A549 (cell line): ENCODE measurements around the gene GPSM3. TPM values are rescaled to one million over a fixed set of nuclear protein-coding genes. Genes with fewer than 3 reads are reported as not detected.

Source experiments
- ATAC-seq, 2 experiments: fragments of 200-7000 bp in 1 of 2; fragments of >200 bp in 1 of 2; cut with Nextera tagmentation in 1 of 2; cut with Tn5 transposase in 1 of 2; 3 replicates each; pipeline versions ENCODE4 v1.8.0 to v1.9.1; 2018 to 2020; ENCODE audit warnings: mild to moderate bottlenecking in 1 of 2, moderate library complexity in 1 of 2
- CTCF ChIA-PET: fragments of 300-600 bp; sonication (Branson Sonifier 250); formaldehyde crosslinking; extraction: SDS; loops from one replicate; lab custom pipeline; 2021; ENCODE audit warnings: antibody characterized with exemption, inconsistent platforms; lab: Yijun Ruan, JAX
- POLR2A ChIA-PET: fragments of 350-600 bp; formaldehyde crosslinking; extraction: SDS; loops from one replicate; lab custom pipeline; 2021; ENCODE audit warnings: antibody characterized with exemption, inconsistent platforms; lab: Yijun Ruan, JAX
- DNase-seq, 2 experiments: peaks; one replicate each; pipeline versions ENCODE4 v3.0.0 to v3.0.0-alpha.2; 2011 to 2016; ENCODE audit warnings: low read depth in 1 of 2, low spot score in 1 of 2
- FAIRE-seq: peaks from 2 replicates; lab custom pipeline; 2011; peaks lifted over from hg19 to GRCh38; lab: Jason Lieb, UNC
- H3K27ac ChIP-seq, 2 experiments: fragments of >200 bp; sonication (Bioruptor Twin); formaldehyde crosslinking; 3 replicates each; pipeline ENCODE4 v1.5.1; 2016 to 2017
- H3K4me1 ChIP-seq: fragments of >200 bp; sonication (Bioruptor Twin); formaldehyde crosslinking; 3 replicates; pipeline ENCODE4 v1.6.1; 2016
- H3K4me2 ChIP-seq: fragments of >200 bp; sonication (Bioruptor Twin); formaldehyde crosslinking; 3 replicates; pipeline ENCODE4 v1.6.1; 2016
- H3K4me3 ChIP-seq: fragments of >200 bp; sonication (Bioruptor Twin); formaldehyde crosslinking; 3 replicates; pipeline ENCODE4 v1.5.1; 2016
- H3K9me3 ChIP-seq: fragments of >200 bp; sonication (Bioruptor Twin); formaldehyde crosslinking; 3 replicates; pipeline ENCODE4 v1.6.1; 2016
- CBX8 ChIP-seq: fragments of 200-600 bp; sonication (generic); IDR thresholded peaks from 2 replicates; pipeline ENCODE4 v1.6.1; 2016
- CEBPB ChIP-seq, 2 experiments: fragments of >200 bp in 1 of 2; sonication (Bioruptor Twin) in 1 of 2; formaldehyde crosslinking in 1 of 2; IDR thresholded peaks; 2 replicates each; pipeline ENCODE4 v1.6.1; 2012 to 2016
- CHD2 ChIP-seq: fragments of 150-350 bp; IDR thresholded peaks from 2 replicates; pipeline ENCODE4 v1.6.1; 2014; ENCODE audit warnings: low read length; ENCODE audit not compliant: partially characterized antibody
- CTCF ChIP-seq: fragments of >200 bp; sonication (Bioruptor Twin); formaldehyde crosslinking; IDR thresholded peaks from 3 replicates; pipeline ENCODE4 v1.5.1; 2016
- EP300 ChIP-seq, 2 experiments: fragments of >200 bp; sonication (Bioruptor Twin); formaldehyde crosslinking; IDR thresholded peaks; 2 replicates in 1 of 2; 3 replicates in 1 of 2; pipeline ENCODE4 v1.6.1; 2016 to 2017
- FOSL2 ChIP-seq, 2 experiments: fragments of 450-650 bp in 1 of 2; fragments of >200 bp in 1 of 2; sonication (Bioruptor Twin) in 1 of 2; formaldehyde crosslinking; IDR thresholded peaks; 2 replicates each; pipeline versions ENCODE4 v1.5.0 to v1.6.1; 2016 to 2020; ENCODE audit warnings: mild to moderate bottlenecking in 1 of 2, moderate library complexity in 1 of 2
- HDAC2 ChIP-seq: fragments of 200-600 bp; sonication (generic); IDR thresholded peaks from 2 replicates; pipeline ENCODE4 v1.6.1; 2016
- HES2 ChIP-seq: fragments of >200 bp; sonication (Bioruptor Twin); formaldehyde crosslinking; IDR thresholded peaks from 2 replicates; pipeline ENCODE4 v1.6.1; 2016
- HEYL ChIP-seq: fragments of 250-450 bp; sonication (Bioruptor Pico); IDR thresholded peaks from 2 replicates; pipeline ENCODE4 v1.8.0; 2021; ENCODE audit warnings: mild to moderate bottlenecking, moderate library complexity
- KDM5A ChIP-seq: fragments of 200-600 bp; sonication (generic); IDR thresholded peaks from 2 replicates; pipeline ENCODE4 v1.6.1; 2016; ENCODE audit warnings: antibody characterized with exemption, mild to moderate bottlenecking
- MAFK ChIP-seq: fragments of 450-650 bp; IDR thresholded peaks from 2 replicates; pipeline ENCODE4 v1.6.1; 2014; ENCODE audit not compliant: partially characterized antibody
- MAX ChIP-seq: IDR thresholded peaks from 2 replicates; pipeline ENCODE4 v1.6.1; 2012
- MAZ ChIP-seq: fragments of 150-350 bp; IDR thresholded peaks from 2 replicates; pipeline ENCODE4 v1.6.1; 2014; ENCODE audit warnings: antibody characterized with exemption, low read depth, low read length, borderline replicate concordance
- NPAS2 ChIP-seq: fragments of 250-450 bp; sonication (Bioruptor Pico); IDR thresholded peaks from 2 replicates; pipeline ENCODE4 v1.8.0; 2022; ENCODE audit warnings: mild to moderate bottlenecking, moderate library complexity, borderline replicate concordance
- PBX3 ChIP-seq: IDR thresholded peaks from 2 replicates; pipeline ENCODE4 v1.6.1; 2012
- PHF8 ChIP-seq: fragments of 200-600 bp; sonication (generic); IDR thresholded peaks from 2 replicates; pipeline ENCODE4 v1.6.1; 2016; ENCODE audit warnings: low read depth, mild to moderate bottlenecking, antibody characterized with exemption, moderate library complexity, borderline replicate concordance
- POLR2A ChIP-seq: IDR thresholded peaks from 2 replicates; pipeline ENCODE4 v1.6.1; 2012; ENCODE audit warnings: mild to moderate bottlenecking, low read length
- POLR2AphosphoS2 ChIP-seq: conservative IDR thresholded peaks from 2 replicates; pipeline ENCODE4 v1.6.1; 2012; ENCODE audit warnings: low read length, improper control_type of control experiment, inconsistent platforms
- RAD21 ChIP-seq, 2 experiments: fragments of >200 bp in 1 of 2; sonication (Bioruptor Twin) in 1 of 2; formaldehyde crosslinking in 1 of 2; IDR thresholded peaks in 1 of 2; conservative IDR thresholded peaks in 1 of 2; 2 replicates in 1 of 2; 3 replicates in 1 of 2; pipeline ENCODE4 v1.6.1; 2012 to 2018; ENCODE audit warnings: inconsistent platforms in 1 of 2
- RCOR1 ChIP-seq: fragments of 150-350 bp; IDR thresholded peaks from 2 replicates; pipeline ENCODE4 v1.6.1; 2014; ENCODE audit warnings: antibody characterized with exemption, low read length, low read depth
- SMC3 ChIP-seq: fragments of >200 bp; sonication (Bioruptor Twin); formaldehyde crosslinking; IDR thresholded peaks from 3 replicates; pipeline ENCODE4 v1.6.1; 2018; ENCODE audit warnings: inconsistent platforms
- TFCP2L1 ChIP-seq: fragments of 250-450 bp; sonication (Bioruptor Pico); IDR thresholded peaks from 2 replicates; pipeline ENCODE4 v1.5.0; 2021; ENCODE audit warnings: mild to moderate bottlenecking
- ZC3H11A ChIP-seq: fragments of 450-650 bp; IDR thresholded peaks from 2 replicates; pipeline ENCODE4 v1.6.1; 2014; ENCODE audit warnings: antibody characterized with exemption, mild to moderate bottlenecking
- ZSCAN20 ChIP-seq: fragments of 250-450 bp; sonication (Bioruptor Pico); IDR thresholded peaks from 2 replicates; pipeline ENCODE4 v1.8.0; 2022; ENCODE audit warnings: mild to moderate bottlenecking, moderate library complexity
- WGBS: methylation state at CpG from one replicate; pipeline ENCODE4 v1.1.6; 2017; ENCODE audit errors: missing lambda C conversion rate; 5-methylcytosine and 5-hydroxymethylcytosine counted together
- polyA plus RNA-seq, 4 experiments: library from polyadenylated mRNA; depleted of rRNA in 3 of 4; stranded (reverse); fragments of >200 nt; fragmentation: RNase III in 1 of 4; extraction: RNeasy Plus Mini Kit Qiagen cat#74134 plus additional on column Dnase treatment in 1 of 4; gene quantifications; 2 replicates in 3 of 4; 3 replicates in 1 of 4; pipeline ENCODE4 v1.2.3, GENCODE V29; 2011 to 2017

GPSM3 gene
- polyA plus RNA-seq, 2 of the 4 experiments (the other 2 are of a cell fraction) = 0.19 to 0.36 TPM

- peaks cover 14% of the 10 kb centered on the region; the same call in 2 of the 3 replicates for H3K4me1 ChIP-seq
- no peak for ATAC-seq
- CTCF ChIA-PET = interaction anchor here (2.3 kb wide), 1 partner anchor 39 kb away, joined by 16 read pairs; no protein-coding TSS in a partner anchor
- 91% methylated on average over 9 of the region's 9 CpGs for WGBS
- no peaks in the 10 kb centered on the region for H3K9me3 ChIP-seq
- no peak overlapping the region for H3K27ac ChIP-seq
- DNase-seq = no peak
- no peak for FAIRE-seq
- no peak overlapping the region for H3K4me3 ChIP-seq
- no peak overlapping the region for H3K4me2 ChIP-seq
- TF ChIP-seq MAZ (no peak), MAFK (peak; percentile 50)
- POLR2A ChIA-PET = no interaction called here
Observed at GRCh38 chr6:32156891-32157290, 35.6 kb downstream of the GPSM3 start.

GRCh38 chr6:32154514-32155161 lies 37.8 kb downstream of the GPSM3 start:
- Histone ChIP-seq H3K9me3 (no peaks in the 10 kb centered on the region), H3K27ac (peak overlapping the region; percentile 81 to 85), H3K4me1 (peaks cover 14% of the 10 kb centered on the region; the same call in 2 of the 3 replicates), H3K4me2 (peak overlapping the region; percentile 86), H3K4me3 (peak overlapping the region; percentile 59)
- TF ChIP-seq CEBPB (IDR thresholded peaks at IDR 0.05) (no peak), HES2 (no peak), KDM5A (peak; percentile 38; the same call in 1 of the 2 replicates), HDAC2 (no peak), PHF8 (no peak), SMC3 (peak; percentile 57), CTCF (peak; percentile 44), HEYL (CRISPR knock-in tag) (no peak), FOSL2 (IDR thresholded peaks at IDR 0.05) (no peak), FOSL2 (CRISPR knock-in tag; IDR thresholded peaks at IDR 0.05) (no peak), POLR2A (no peak), RAD21 (conservative IDR thresholded peaks at IDR 0.05 in 1 of 2, IDR thresholded peaks at IDR 0.05 in 1 of 2) (peak; percentile 64 to 65), CBX8 (no peak), NPAS2 (CRISPR knock-in tag) (no peak)
- DNase-seq (peak; percentile 69 to 71), FAIRE-seq (no peak), ATAC-seq (peak; percentile 85 to 90)
- WGBS = 25% methylated on average over 8 of the region's 34 CpGs
- POLR2A ChIA-PET = interaction anchor here (1.0 to 1.2 kb wide), 2 partner anchors 24 to 36 kb away, joined by 3 read pairs; no protein-coding TSS in a partner anchor
- CTCF ChIA-PET = interaction anchor here (0.5 to 1.9 kb wide), 15 partner anchors 10 to 544 kb away, joined by 3 to 18 read pairs (median 4); partner anchors contain the start of genes AGPAT1, ATF6B, EGFL8 and FKBPL

- peak; percentile 70 to 83 for ATAC-seq
- peak; percentile 45 to 85 for DNase-seq
- Histone ChIP-seq H3K27ac (peak within 1 kb of the TSS; percentile 81 to 85), H3K4me2 (peak within 1 kb of the TSS; percentile 86), H3K9me3 (no peaks in the 10 kb centered on the region), H3K4me1 (peaks cover 14% of the 10 kb centered on the region; the same call in 2 of the 3 replicates), H3K4me3 (peak within 1 kb of the TSS; percentile 59)
- ChIA-PET CTCF (interaction anchor here (0.6 to 1.9 kb wide), 12 partner anchors 10 to 245 kb away, joined by 3 to 18 read pairs (median 4); partner anchors contain the start of genes ATF6B, EGFL8, FKBPL and GPSM3), POLR2A (interaction anchor here (1.0 to 1.2 kb wide), 3 partner anchors 23 to 67 kb away, joined by 3 read pairs; no protein-coding TSS in a partner anchor)
- no peak for TF ChIP-seq ZSCAN20 (CRISPR knock-in tag)
- no peak for TF ChIP-seq ZC3H11A
- peak; percentile 63 for TF ChIP-seq CHD2
- TF ChIP-seq FOSL2 (IDR thresholded peaks at IDR 0.05) = no peak
- no peak for TF ChIP-seq FOSL2 (CRISPR knock-in tag; IDR thresholded peaks at IDR 0.05)
- no peak for TF ChIP-seq KDM5A
- TF ChIP-seq MAX = 0 out of 2 replicates have a peak, but pooled peaks have one; percentile 1
- no peak for TF ChIP-seq EP300 (IDR thresholded peaks at IDR 0.05)
- no peak for TF ChIP-seq PHF8
- no peak for TF ChIP-seq RCOR1
- no peak for TF ChIP-seq TFCP2L1 (CRISPR knock-in tag)
- peak; percentile 13; the same call in 1 of the 2 replicates for TF ChIP-seq POLR2A
- TF ChIP-seq POLR2AphosphoS2 = no peak
- TF ChIP-seq PBX3 = no peak
- FAIRE-seq = no peak
- WGBS = 5% methylated on average over 34 of the region's 52 CpGs
Observed at GRCh38 chr6:32153564-32154513, 38.6 kb downstream of the GPSM3 start, which contains the start of gene PPT2. PPT2 (plus strand) TSS chr6:32154141; CDS start chr6:32154595, 454 bp downstream.
